ENCODE measurements around the gene SHISA9. TPM values are rescaled to one million over a fixed set of nuclear protein-coding genes. Genes with fewer than 3 reads are reported as not detected.

The SHISA9 gene
- total RNA-seq, 4 donors from 2014 or later, result not detected

DNA sequence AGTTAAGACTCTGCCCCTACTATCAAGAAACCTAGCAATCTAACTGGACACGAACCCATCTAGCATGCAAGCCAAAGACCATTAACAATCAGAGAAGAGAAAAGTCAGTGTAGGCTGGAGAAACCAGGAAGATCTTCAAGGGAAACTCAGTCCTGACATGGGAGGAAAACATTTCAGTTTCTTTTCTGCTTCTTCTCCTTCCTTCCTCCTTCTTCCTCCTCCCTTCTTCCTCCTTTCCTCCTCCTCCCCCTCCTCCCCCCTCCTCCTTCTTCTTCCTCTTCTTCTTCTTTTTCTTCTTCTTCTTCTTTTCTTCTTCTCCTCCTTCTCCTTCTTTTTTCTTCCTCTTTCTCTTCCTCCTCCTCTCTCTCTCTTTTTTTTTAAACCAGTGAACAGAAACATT, 29.6 kb upstream of the SHISA9 start:
- Histone ChIP-seq H3K9me3 (no peaks in the 10 kb centered on the region), H3K4me1 (no peaks in the 10 kb centered on the region), H3K36me3 (no peaks in the 10 kb centered on the region), H3K27me3 (no peaks in the 10 kb centered on the region), H3K4me3 (no peak overlapping the region), H3K27ac (no peak overlapping the region)
- DNase-seq (no peak), ATAC-seq (no peak)
- TF ChIP-seq, protein P1, sequence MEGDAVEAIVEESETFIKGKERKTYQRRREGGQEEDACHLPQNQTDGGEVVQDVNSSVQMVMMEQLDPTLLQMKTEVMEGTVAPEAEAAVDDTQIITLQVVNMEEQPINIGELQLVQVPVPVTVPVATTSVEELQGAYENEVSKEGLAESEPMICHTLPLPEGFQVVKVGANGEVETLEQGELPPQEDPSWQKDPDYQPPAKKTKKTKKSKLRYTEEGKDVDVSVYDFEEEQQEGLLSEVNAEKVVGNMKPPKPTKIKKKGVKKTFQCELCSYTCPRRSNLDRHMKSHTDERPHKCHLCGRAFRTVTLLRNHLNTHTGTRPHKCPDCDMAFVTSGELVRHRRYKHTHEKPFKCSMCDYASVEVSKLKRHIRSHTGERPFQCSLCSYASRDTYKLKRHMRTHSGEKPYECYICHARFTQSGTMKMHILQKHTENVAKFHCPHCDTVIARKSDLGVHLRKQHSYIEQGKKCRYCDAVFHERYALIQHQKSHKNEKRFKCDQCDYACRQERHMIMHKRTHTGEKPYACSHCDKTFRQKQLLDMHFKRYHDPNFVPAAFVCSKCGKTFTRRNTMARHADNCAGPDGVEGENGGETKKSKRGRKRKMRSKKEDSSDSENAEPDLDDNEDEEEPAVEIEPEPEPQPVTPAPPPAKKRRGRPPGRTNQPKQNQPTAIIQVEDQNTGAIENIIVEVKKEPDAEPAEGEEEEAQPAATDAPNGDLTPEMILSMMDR (IDR thresholded peaks at IDR 0.05 in 4 of 5, conservative IDR thresholded peaks at IDR 0.05 in 1 of 5), result no peak
- TF ChIP-seq POLR2A (IDR thresholded peaks at IDR 0.05), result no peak
- intact Hi-C loops (cut with DNase I; ENCODE audit: low total_unique reads), result no loop called here
- in situ Hi-C loops (cut with MboI; ENCODE audit: low sequenced_read_pairs in 4 of 4), result no loop called here

DNA sequence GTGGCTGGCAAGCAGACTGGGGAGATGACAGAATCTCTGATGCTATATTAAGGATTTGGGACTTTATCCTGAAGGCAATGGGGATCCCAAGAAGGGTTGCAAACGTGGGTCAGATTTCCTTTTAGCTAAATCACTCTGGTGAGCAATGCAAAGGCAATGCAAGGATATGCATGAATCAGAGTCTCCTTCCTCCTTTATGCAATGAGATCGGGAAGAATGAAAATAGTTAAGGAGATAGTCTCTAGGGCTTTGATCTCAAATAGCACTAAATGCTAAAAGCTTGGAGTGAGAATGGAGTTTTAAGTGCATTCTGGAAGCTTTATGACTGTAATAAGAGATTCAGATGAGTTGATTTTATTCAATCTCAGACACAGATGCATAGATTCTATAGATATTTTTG, 27.2 kb upstream of the SHISA9 start:
- H3K27me3 ChIP-seq, result no peaks in the 10 kb centered on the region
- ATAC-seq, result no peak

DNA sequence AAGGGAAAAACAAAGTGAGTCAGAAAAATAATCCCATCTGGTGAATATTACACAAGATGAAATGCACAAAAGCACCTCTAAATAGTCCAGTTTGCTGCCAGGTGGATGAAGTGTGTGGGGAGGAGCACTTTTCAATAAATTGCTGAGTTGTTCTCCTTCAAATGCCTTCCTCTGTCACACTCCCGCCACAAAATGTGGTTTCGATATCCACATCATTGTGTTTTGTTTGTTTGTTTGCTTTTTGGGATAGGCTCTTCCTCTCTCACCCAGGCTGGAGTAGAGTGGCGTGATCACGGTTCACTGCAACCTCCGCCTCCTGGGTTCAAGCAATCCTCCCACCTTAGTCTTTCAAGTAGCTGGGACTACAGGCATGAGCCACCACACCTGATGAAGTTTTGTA, 24.6 kb upstream of the SHISA9 start:
- intact Hi-C loops (cut with DNase I; ENCODE audit: low total_unique reads), result no loop called here
- in situ Hi-C loops (cut with MboI; ENCODE audit: low sequenced_read_pairs in 4 of 4), result no loop called here
- Histone ChIP-seq H3K36me3 (no peaks in the 10 kb centered on the region), H3K4me3 (no peak overlapping the region), H3K4me1 (no peaks in the 10 kb centered on the region), H3K9me3 (no peaks in the 10 kb centered on the region), H3K27me3 (no peaks in the 10 kb centered on the region), H3K27ac (no peak overlapping the region)
- ATAC-seq (no peak), DNase-seq (no peak)
- TF ChIP-seq, protein P1 (IDR thresholded peaks at IDR 0.05 in 4 of 5, conservative IDR thresholded peaks at IDR 0.05 in 1 of 5), result no peak
- no peak for TF ChIP-seq POLR2A (IDR thresholded peaks at IDR 0.05)

More for the DNA sequence above, 27.2 kb upstream of the SHISA9 start:
- no peak for TF ChIP-seq POLR2A (IDR thresholded peaks at IDR 0.05)
- TF ChIP-seq, protein P1 (IDR thresholded peaks at IDR 0.05 in 4 of 5, conservative IDR thresholded peaks at IDR 0.05 in 1 of 5), result no peak
- Histone ChIP-seq H3K9me3 (no peaks in the 10 kb centered on the region), H3K4me3 (no peak overlapping the region), H3K27ac (no peak overlapping the region), H3K4me1 (no peaks in the 10 kb centered on the region), H3K36me3 (no peaks in the 10 kb centered on the region)
- in situ Hi-C loops (cut with MboI; ENCODE audit: low sequenced_read_pairs in 4 of 4) (no loop called here), intact Hi-C loops (cut with DNase I; ENCODE audit: low total_unique reads) (no loop called here)
- DNase-seq, result no peak

DNA sequence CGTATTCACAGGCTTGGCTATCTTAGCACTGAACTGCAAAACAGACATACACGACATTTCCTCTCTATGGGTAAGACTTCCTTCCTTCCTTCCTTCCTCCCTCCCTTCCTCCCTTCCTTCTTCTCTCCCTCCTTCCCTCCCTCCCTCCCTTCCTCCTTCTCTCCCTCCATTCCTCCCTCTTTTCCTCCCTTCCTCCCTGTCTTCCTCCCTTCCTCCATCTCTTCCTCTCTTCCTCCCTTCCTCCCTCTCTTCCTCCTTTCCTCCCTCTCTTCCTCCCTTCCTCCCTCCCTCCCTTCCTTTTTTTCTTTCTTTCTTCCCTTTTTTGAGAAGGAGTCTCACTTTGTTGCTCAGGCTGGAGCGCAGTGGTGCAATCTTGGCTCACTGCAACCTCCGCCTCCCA, 22.4 kb upstream of the SHISA9 start:
- no peak for DNase-seq
- no peak overlapping the region for H3K27ac ChIP-seq
- in situ Hi-C loops (cut with MboI; ENCODE audit: low sequenced_read_pairs in 4 of 4), result no loop called here

DNA sequence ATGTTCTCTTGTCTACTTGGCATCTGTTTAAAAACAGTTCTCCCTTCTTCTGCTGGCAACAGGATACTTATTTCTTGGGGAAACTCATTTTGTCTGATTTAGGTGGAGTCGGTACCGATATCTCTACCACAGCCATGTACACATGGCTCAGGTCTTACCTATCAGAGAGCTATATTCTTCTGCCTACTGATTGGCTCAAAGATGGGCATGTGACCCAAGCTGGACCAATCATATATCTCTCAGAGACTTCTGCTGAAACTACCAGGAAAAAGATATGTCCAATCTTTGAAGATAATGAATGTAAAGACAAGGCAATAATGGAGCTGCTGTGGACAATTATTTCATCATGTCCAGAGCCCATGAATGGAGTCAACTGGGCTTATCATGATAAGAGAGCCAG, 21.6 kb upstream of the SHISA9 start:
- H3K4me3 ChIP-seq, result no peak overlapping the region
- no peak for TF ChIP-seq POLR2A (IDR thresholded peaks at IDR 0.05)
- TF ChIP-seq, protein P1 (IDR thresholded peaks at IDR 0.05 in 4 of 5, conservative IDR thresholded peaks at IDR 0.05 in 1 of 5), result no peak
- H3K36me3 ChIP-seq, result no peaks in the 10 kb centered on the region
- DNase-seq, result no peak
- in situ Hi-C loops (cut with MboI; ENCODE audit: low sequenced_read_pairs in 4 of 4), result no loop called here
- no peak overlapping the region for H3K27ac ChIP-seq
- H3K9me3 ChIP-seq, result no peaks in the 10 kb centered on the region
- intact Hi-C loops (cut with DNase I; ENCODE audit: low total_unique reads), result no loop called here
- no peaks in the 10 kb centered on the region for H3K4me1 ChIP-seq
- ATAC-seq, result no peak
- H3K27me3 ChIP-seq, result no peaks in the 10 kb centered on the region

More for the DNA sequence above, 22.4 kb upstream of the SHISA9 start:
- Histone ChIP-seq H3K4me3 (no peak overlapping the region), H3K4me1 (no peaks in the 10 kb centered on the region), H3K9me3 (no peaks in the 10 kb centered on the region), H3K27me3 (no peaks in the 10 kb centered on the region), H3K36me3 (no peaks in the 10 kb centered on the region)
- intact Hi-C loops (cut with DNase I; ENCODE audit: low total_unique reads), result no loop called here
- no peak for ATAC-seq
- no peak for TF ChIP-seq POLR2A (IDR thresholded peaks at IDR 0.05)
- TF ChIP-seq, protein P1 (IDR thresholded peaks at IDR 0.05 in 4 of 5, conservative IDR thresholded peaks at IDR 0.05 in 1 of 5), result no peak
